Neural progenitor cell (in vitro differentiated cells): Measurements from ENCODE around the gene PNCK. TPM values are rescaled to one million over a fixed set of nuclear protein-coding genes. Genes with fewer than 3 reads are reported as not detected.

ENCODE experiments used
- DNase-seq: peaks from one replicate; pipeline ENCODE4 v3.0.0-alpha.2; 2016; ENCODE audit warnings: low spot score
- H2AFZ ChIP-seq: fragments of 200-600 bp; sonication (generic); replicated peaks from 2 replicates; pipeline ENCODE4 v1.6.1; 2016; ENCODE audit warnings: antibody characterized with exemption
- H3F3A ChIP-seq: fragments of 200-600 bp; sonication (generic); 2 replicates; pipeline ENCODE4 v1.6.1; 2016; ENCODE audit warnings: antibody characterized with exemption, low read depth
- H3K27ac ChIP-seq: fragments of 200-600 bp; sonication (generic); 2 replicates; pipeline ENCODE4 v1.5.1; 2016; ENCODE audit warnings: mild to moderate bottlenecking
- H3K27me3 ChIP-seq: fragments of 200-600 bp; sonication (generic); 2 replicates; pipeline ENCODE4 v1.6.1; 2016; ENCODE audit warnings: mild to moderate bottlenecking, moderate library complexity
- H3K36me3 ChIP-seq: fragments of 200-600 bp; sonication (generic); 2 replicates; pipeline ENCODE4 v1.5.1; 2016
- H3K4me1 ChIP-seq: fragments of 200-600 bp; sonication (generic); 2 replicates; pipeline ENCODE4 v1.6.1; 2016; ENCODE audit warnings: mixed run types
- H3K4me2 ChIP-seq: fragments of 200-600 bp; sonication (generic); 2 replicates; pipeline ENCODE4 v1.6.1; 2016
- H3K4me3 ChIP-seq: fragments of 200-600 bp; sonication (generic); 2 replicates; pipeline ENCODE4 v1.5.1; 2016
- H3K79me2 ChIP-seq: fragments of 200-600 bp; sonication (generic); 2 replicates; pipeline ENCODE4 v1.6.1; 2016; ENCODE audit warnings: low read depth
- H3K9ac ChIP-seq: fragments of 200-600 bp; sonication (generic); 2 replicates; pipeline ENCODE4 v1.6.1; 2016
- H3K9me3 ChIP-seq: fragments of 200-600 bp; sonication (generic); 2 replicates; pipeline ENCODE4 v1.5.1; 2016; ENCODE audit warnings: low read depth
- H4K20me1 ChIP-seq: fragments of 200-600 bp; sonication (generic); 2 replicates; pipeline ENCODE4 v1.6.1; 2016; ENCODE audit warnings: low read depth
- H3K27ac Mint-ChIP-seq: 3 replicates; pipeline ENCODE4 v1.8.0; 2021; ENCODE audit warnings: mixed read lengths
- H3K27me3 Mint-ChIP-seq: 2 replicates; pipeline ENCODE4 v1.8.0; 2022; ENCODE audit warnings: low read depth, mild to moderate bottlenecking, inconsistent platforms, moderate library complexity, mixed read lengths; ENCODE audit not compliant: insufficient read depth
- H3K36me3 Mint-ChIP-seq: 3 replicates; pipeline ENCODE4 v1.8.0; 2021; ENCODE audit warnings: mixed read lengths
- H3K4me1 Mint-ChIP-seq: 3 replicates; pipeline ENCODE4 v1.8.0; 2021; ENCODE audit warnings: mixed read lengths
- H3K4me3 Mint-ChIP-seq: 3 replicates; pipeline ENCODE4 v1.8.0; 2021; ENCODE audit warnings: mild to moderate bottlenecking, moderate library complexity, mixed read lengths
- H3K9me3 Mint-ChIP-seq: 3 replicates; pipeline ENCODE4 v1.8.0; 2020; ENCODE audit warnings: mixed read lengths
- CTCF ChIP-seq: fragments of 200-600 bp; sonication (generic); IDR thresholded peaks from 2 replicates; pipeline ENCODE4 v1.5.1; 2017; ENCODE audit warnings: antibody characterized with exemption, mild to moderate bottlenecking
- EZH2 ChIP-seq: fragments of 200-600 bp; sonication (generic); IDR thresholded peaks from 2 replicates; pipeline ENCODE4 v1.6.1; 2017; ENCODE audit warnings: antibody characterized with exemption, mild to moderate bottlenecking, moderate library complexity
- EZH2phosphoT487 ChIP-seq: fragments of 200-600 bp; sonication (generic); IDR thresholded peaks from 2 replicates; pipeline ENCODE4 v1.6.1; 2017; ENCODE audit warnings: antibody characterized with exemption
- total RNA-seq: library from RNA; depleted of rRNA; stranded (reverse); fragments of >200 nt; gene quantifications from 2 replicates; pipeline ENCODE4 v1.2.3, GENCODE V29; 2015; ENCODE audit warnings: low replicate concordance

The PNCK gene
- total RNA-seq, 1 donor from 2014 or later, result 19.7 TPM

GRCh38 chrX:153634236-153634635 lies 39.4 kb downstream of the PNCK start:
- Histone ChIP-seq H2AFZ (no peak overlapping the region), H4K20me1 (no peaks in the 10 kb centered on the region), H3K79me2 (no peaks in the 10 kb centered on the region), H3K27me3 (no peaks in the 10 kb centered on the region), H3K36me3 (no peaks in the 10 kb centered on the region), H3K4me1 (no peaks in the 10 kb centered on the region), H3K9ac (no peak overlapping the region), H3K9me3 (no peaks in the 10 kb centered on the region), H3K4me3 (no peak overlapping the region), H3K27ac (no peak overlapping the region), H3F3A (no peaks in the 10 kb centered on the region), H3K4me2 (no peak overlapping the region)
- Mint-ChIP-seq H3K9me3 (peaks cover 30% of the 10 kb centered on the region), H3K4me1 (peaks cover 5% of the 10 kb centered on the region), H3K27me3 (peaks cover 10% of the 10 kb centered on the region), H3K27ac (peak overlapping the region; percentile 47), H3K36me3 (no peaks in the 10 kb centered on the region), H3K4me3 (no peak overlapping the region)
- no peak for TF ChIP-seq CTCF
- no peak for TF ChIP-seq EZH2phosphoT487
- no peak for TF ChIP-seq EZH2
- no peak for DNase-seq

- Histone ChIP-seq H3K4me2 (no peak overlapping the region), H3K27ac (no peak overlapping the region), H4K20me1 (no peaks in the 10 kb centered on the region), H3K4me3 (no peak overlapping the region), H3K4me1 (no peaks in the 10 kb centered on the region), H3K9me3 (no peaks in the 10 kb centered on the region), H3F3A (no peaks in the 10 kb centered on the region), H3K27me3 (no peaks in the 10 kb centered on the region), H2AFZ (no peak overlapping the region), H3K36me3 (no peaks in the 10 kb centered on the region), H3K79me2 (no peaks in the 10 kb centered on the region), H3K9ac (no peak overlapping the region)
- Mint-ChIP-seq H3K4me3 (no peak overlapping the region), H3K27me3 (peaks cover 8% of the 10 kb centered on the region), H3K9me3 (peaks cover 33% of the 10 kb centered on the region), H3K27ac (no peak overlapping the region), H3K4me1 (peaks cover 5% of the 10 kb centered on the region), H3K36me3 (no peaks in the 10 kb centered on the region)
- no peak for DNase-seq
- TF ChIP-seq EZH2, result no peak
- TF ChIP-seq CTCF, result no peak
- TF ChIP-seq EZH2phosphoT487, result no peak
Observed at GRCh38 chrX:153633607-153634180, 39.9 kb downstream of the PNCK start.

DNA sequence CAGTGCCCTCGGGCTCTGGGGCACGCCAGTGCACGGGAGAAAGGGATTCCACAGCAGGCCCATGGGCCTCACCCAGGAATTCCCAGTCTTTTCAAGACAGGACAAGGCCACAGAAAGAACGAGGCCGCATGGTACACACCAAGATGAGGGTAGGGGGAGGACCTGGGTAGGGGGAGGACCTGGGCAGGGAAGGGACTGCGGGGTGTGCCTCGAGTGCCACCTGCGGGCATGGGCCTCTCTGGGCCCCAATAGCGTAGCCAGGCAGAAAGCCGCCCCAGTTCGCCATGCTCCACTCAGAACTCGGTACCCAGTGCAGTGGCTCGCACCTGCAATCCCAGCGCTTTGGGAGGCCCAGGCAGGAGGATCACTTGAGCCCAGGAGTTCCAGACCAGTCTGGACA lies 40.6 kb downstream of the PNCK start:
- no peaks in the 10 kb centered on the region for H3K36me3 Mint-ChIP-seq
- H3K9me3 Mint-ChIP-seq, result peaks cover 36% of the 10 kb centered on the region
- TF ChIP-seq EZH2 (no peak), CTCF (no peak), EZH2phosphoT487 (no peak)

More for the DNA sequence above, 40.6 kb downstream of the PNCK start:
- no peak overlapping the region for H3K4me3 Mint-ChIP-seq
- no peaks in the 10 kb centered on the region for H3K27me3 ChIP-seq
- no peak overlapping the region for H3K9ac ChIP-seq
- no peaks in the 10 kb centered on the region for H3K9me3 ChIP-seq
- peaks cover 5% of the 10 kb centered on the region for H3K4me1 Mint-ChIP-seq
- no peaks in the 10 kb centered on the region for H4K20me1 ChIP-seq
- no peaks in the 10 kb centered on the region for H3K79me2 ChIP-seq
- DNase-seq, result no peak
- no peak overlapping the region for H3K4me2 ChIP-seq
- no peak overlapping the region for H2AFZ ChIP-seq
- no peak overlapping the region for H3K27ac Mint-ChIP-seq
- H3K27me3 Mint-ChIP-seq, result peaks cover 12% of the 10 kb centered on the region
- no peaks in the 10 kb centered on the region for H3K4me1 ChIP-seq
- no peak overlapping the region for H3K4me3 ChIP-seq
- H3K36me3 ChIP-seq, result no peaks in the 10 kb centered on the region
- no peaks in the 10 kb centered on the region for H3F3A ChIP-seq
- no peak overlapping the region for H3K27ac ChIP-seq
